OCI-LY3 (cell line): ENCODE measurements around the gene SLFN5.
"Not testable (repeated sequence)": the region's sequence is repeated elsewhere in the genome, so short reads cannot be mapped to it uniquely, and the experiment has no call there.

Source experiments
- H2AFZ ChIP-seq: fragments of 200-600, 300-600 bp; shearing (Covaris generic); 2 replicates; pipeline ENCODE4 v1.6.0; 2014; ENCODE audit warnings: antibody characterized with exemption, low read depth, low read length
- H3K27ac ChIP-seq: fragments of 200-600, 300-600 bp; sonication (generic); 2 replicates; pipeline ENCODE4 v1.5.1; 2014; ENCODE audit warnings: mild to moderate bottlenecking, low read length, moderate library complexity, mixed read lengths
- H3K27me3 ChIP-seq: fragments of 200-600, 300-600 bp; sonication (generic); 2 replicates; pipeline ENCODE4 v1.6.1; 2014; ENCODE audit warnings: low read depth, low read length, mixed read lengths
- H3K36me3 ChIP-seq: fragments of 200-600, 300-600 bp; sonication (generic); replicated peaks from 2 replicates; pipeline ENCODE3; 2014; ENCODE audit warnings: low read depth, low read length, mixed read lengths
- H3K4me1 ChIP-seq: fragments of 300-600, 200-600 bp; sonication (generic); 2 replicates; pipeline ENCODE4 v1.6.1; 2014; ENCODE audit warnings: low read length, mixed read lengths
- H3K4me2 ChIP-seq: fragments of 200-600, 300-600 bp; sonication (generic); 2 replicates; pipeline ENCODE4 v1.6.1; 2014; ENCODE audit warnings: low read length, mixed read lengths
- H3K4me3 ChIP-seq: fragments of 300-600, 200-600 bp; sonication (generic); 2 replicates; pipeline ENCODE4 v1.5.1; 2014; ENCODE audit warnings: antibody characterized with exemption, mild to moderate bottlenecking, low read length, moderate library complexity
- H3K79me2 ChIP-seq: fragments of 300-600, 200-600 bp; shearing (Covaris generic); 2 replicates; pipeline ENCODE4 v1.6.1; 2014; ENCODE audit warnings: mild to moderate bottlenecking, low read length, mixed read lengths
- H3K9ac ChIP-seq: fragments of 300-600, 200-600 bp; shearing (Covaris generic); 2 replicates; pipeline ENCODE4 v1.6.0; 2014; ENCODE audit warnings: mild to moderate bottlenecking, low read length, moderate library complexity
- H3K9me3 ChIP-seq: fragments of 200-600, 300-600 bp; shearing (Covaris generic); 2 replicates; pipeline ENCODE4 v1.6.1; 2014; ENCODE audit warnings: low read length, mixed read lengths; ENCODE audit not compliant: insufficient read depth
- H4K20me1 ChIP-seq: fragments of 200-600, 300-600 bp; sonication (generic); 2 replicates; pipeline ENCODE4 v1.6.1; 2016; ENCODE audit warnings: low read length, mixed read lengths; ENCODE audit not compliant: insufficient read depth
- CTCF ChIP-seq: fragments of 200-600, 300-600 bp; sonication (generic); IDR thresholded peaks from 2 replicates; pipeline ENCODE4 v1.5.1; 2014; ENCODE audit warnings: antibody characterized with exemption, low read length, low read depth
- EZH2phosphoT487 ChIP-seq: fragments of 200-600 bp; shearing (Covaris generic); IDR thresholded peaks from 2 replicates; pipeline ENCODE4 v1.6.1; 2018; ENCODE audit warnings: antibody characterized with exemption, mixed run types, low read depth

SLFN5 gene

GRCh38 chr17:35265566-35266141 lies 22.8 kb downstream of the SLFN5 start:
- H3K79me2 ChIP-seq: no peaks in the 10 kb centered on the region
- no peak overlapping the region for H3K27ac ChIP-seq
- no peak overlapping the region for H3K4me3 ChIP-seq
- H3K9ac ChIP-seq: no peak overlapping the region
- H3K27me3 ChIP-seq: no peaks in the 10 kb centered on the region
- peaks cover 18% of the 10 kb centered on the region for H3K36me3 ChIP-seq
- peaks cover 15% of the 10 kb centered on the region for H3K4me1 ChIP-seq
- H4K20me1 ChIP-seq: no peaks in the 10 kb centered on the region
- no peak overlapping the region for H2AFZ ChIP-seq
- TF ChIP-seq EZH2phosphoT487 (no peak), CTCF (no peak)
- no peaks in the 10 kb centered on the region; the same call in 1 of the 2 replicates for H3K9me3 ChIP-seq
- no peak overlapping the region for H3K4me2 ChIP-seq

GRCh38 chr17:35274167-35275066 lies 31.5 kb downstream of the SLFN5 start:
- H2AFZ ChIP-seq, H3K27me3 ChIP-seq, H4K20me1 ChIP-seq, H3K9ac ChIP-seq, H3K27ac ChIP-seq, H3K9me3 ChIP-seq, H3K79me2 ChIP-seq, H3K4me1 ChIP-seq, H3K36me3 ChIP-seq, H3K4me2 ChIP-seq, H3K4me3 ChIP-seq: not testable (repeated sequence)

- H2AFZ ChIP-seq, H3K79me2 ChIP-seq, H3K36me3 ChIP-seq, H3K9me3 ChIP-seq, H4K20me1 ChIP-seq, H3K4me1 ChIP-seq, H3K9ac ChIP-seq, H3K4me2 ChIP-seq, H3K4me3 ChIP-seq, H3K27ac ChIP-seq, H3K27me3 ChIP-seq: not testable (repeated sequence)
These were observed 35.6 kb downstream of the SLFN5 start for GRCh38 chr17:35278454-35278853.

- H3K9ac ChIP-seq, H4K20me1 ChIP-seq, H3K79me2 ChIP-seq, H3K27me3 ChIP-seq, H2AFZ ChIP-seq, H3K4me2 ChIP-seq, H3K27ac ChIP-seq, H3K36me3 ChIP-seq, H3K4me3 ChIP-seq, H3K4me1 ChIP-seq, H3K9me3 ChIP-seq: not testable (repeated sequence)
These were observed 36.0 kb downstream of the SLFN5 start for GRCh38 chr17:35278876-35279275.

- Histone ChIP-seq H3K4me2 (no peak overlapping the region), H3K4me3 (no peak overlapping the region), H4K20me1 (no peaks in the 10 kb centered on the region), H3K4me1 (peaks cover 34% of the 10 kb centered on the region), H3K27me3 (no peaks in the 10 kb centered on the region), H3K9ac (no peak overlapping the region), H3K79me2 (no peaks in the 10 kb centered on the region), H2AFZ (0 out of 2 replicates have a peak overlapping the region, but pooled peaks have one; percentile 21), H3K36me3 (no peaks in the 10 kb centered on the region), H3K27ac (no peak overlapping the region), H3K9me3 (0 out of 2 replicates have a peak, but pooled peaks cover 3% of the 10 kb centered on the region)
- TF ChIP-seq CTCF (no peak), EZH2phosphoT487 (no peak)
These were observed 40.9 kb downstream of the SLFN5 start for GRCh38 chr17:35283767-35284166.
